DND-41 (cell line): ENCODE results near the gene GON4L.

ENCODE experiments used
- CTCF ChIP-seq: IDR thresholded peaks from 2 replicates; pipeline ENCODE4 v1.5.1; 2012; ENCODE audit warnings: borderline replicate concordance, low read length, moderate library complexity, mild to moderate bottlenecking; ENCODE audit not compliant: poor library complexity, severe bottlenecking; ENCODE audit errors: extremely low read depth
- EZH2 ChIP-seq: IDR thresholded peaks from 3 replicates; pipeline ENCODE4 v1.6.1; 2012; ENCODE audit warnings: borderline replicate concordance, low read depth, mild to moderate bottlenecking, moderate library complexity, low read length, inconsistent platforms; ENCODE audit not compliant: severe bottlenecking

DNA sequence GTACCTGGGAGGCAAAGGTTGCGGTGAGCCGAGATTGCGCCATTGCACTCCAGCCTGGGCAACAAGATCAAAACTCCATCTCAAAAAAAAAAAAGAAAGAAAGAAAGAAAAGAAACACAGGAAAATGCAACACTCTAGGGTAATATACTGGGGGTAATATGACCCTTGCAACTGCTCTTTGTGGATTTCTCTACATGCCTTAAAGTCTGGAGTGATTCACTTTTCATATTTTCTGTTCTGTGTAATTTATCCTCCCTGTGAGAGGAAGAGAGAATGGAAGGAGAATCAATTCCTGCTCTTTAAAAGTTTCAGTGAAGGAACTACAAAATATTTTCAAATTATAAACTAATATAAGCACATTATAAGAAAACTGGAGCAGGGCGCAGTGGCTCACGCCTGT lies 31.5 kb upstream of the GON4L start:
- TF ChIP-seq CTCF (no peak), EZH2 (no peak)
